ENCODE measurements around the gene RHBDL2. TPM values are rescaled to one million over a fixed set of nuclear protein-coding genes. Genes with fewer than 3 reads are reported as not detected.

The RHBDL2 gene
- total RNA-seq, 1 experiment from 2014 or later: 0.30 TPM

DNA sequence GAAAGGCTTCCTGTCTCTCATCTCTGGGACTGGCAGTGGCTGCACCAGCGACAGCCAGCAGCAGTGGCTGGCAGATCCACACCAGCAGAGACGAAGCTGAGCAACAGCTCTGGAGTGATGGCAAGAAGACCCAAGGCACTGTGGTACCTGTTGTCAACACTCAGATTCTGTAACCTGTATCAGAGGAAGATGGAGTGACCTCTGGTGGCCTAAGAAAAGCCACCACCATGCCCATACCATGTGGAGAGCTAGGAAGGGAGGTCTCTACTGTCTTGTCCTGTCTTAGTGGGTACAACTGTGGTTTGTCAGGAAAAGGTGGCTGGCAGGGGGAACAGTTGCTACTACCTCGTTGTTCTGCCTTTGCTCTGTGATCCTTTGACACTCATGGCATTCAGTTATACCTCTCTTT, 22.5 kb upstream of the RHBDL2 start:
- POLR2A ChIA-PET: interaction anchor here (0.6 to 1.5 kb wide), 3 partner anchors 10 to 107 kb away, joined by 3 to 4 read pairs (median 4); no protein-coding TSS in a partner anchor
- no peak overlapping the region for H3K4me3 Mint-ChIP-seq (ENCODE audit: unreplicated experiment)
- DNase-seq (ENCODE audit: unreplicated experiment): peak; percentile 22
- H3K27me3 Mint-ChIP-seq (ENCODE audit: insufficient read depth, unreplicated experiment): no peaks in the 10 kb centered on the region
- H3K27ac Mint-ChIP-seq (ENCODE audit: low read depth, unreplicated experiment): no peak overlapping the region
- TF ChIP-seq, protein P1, sequence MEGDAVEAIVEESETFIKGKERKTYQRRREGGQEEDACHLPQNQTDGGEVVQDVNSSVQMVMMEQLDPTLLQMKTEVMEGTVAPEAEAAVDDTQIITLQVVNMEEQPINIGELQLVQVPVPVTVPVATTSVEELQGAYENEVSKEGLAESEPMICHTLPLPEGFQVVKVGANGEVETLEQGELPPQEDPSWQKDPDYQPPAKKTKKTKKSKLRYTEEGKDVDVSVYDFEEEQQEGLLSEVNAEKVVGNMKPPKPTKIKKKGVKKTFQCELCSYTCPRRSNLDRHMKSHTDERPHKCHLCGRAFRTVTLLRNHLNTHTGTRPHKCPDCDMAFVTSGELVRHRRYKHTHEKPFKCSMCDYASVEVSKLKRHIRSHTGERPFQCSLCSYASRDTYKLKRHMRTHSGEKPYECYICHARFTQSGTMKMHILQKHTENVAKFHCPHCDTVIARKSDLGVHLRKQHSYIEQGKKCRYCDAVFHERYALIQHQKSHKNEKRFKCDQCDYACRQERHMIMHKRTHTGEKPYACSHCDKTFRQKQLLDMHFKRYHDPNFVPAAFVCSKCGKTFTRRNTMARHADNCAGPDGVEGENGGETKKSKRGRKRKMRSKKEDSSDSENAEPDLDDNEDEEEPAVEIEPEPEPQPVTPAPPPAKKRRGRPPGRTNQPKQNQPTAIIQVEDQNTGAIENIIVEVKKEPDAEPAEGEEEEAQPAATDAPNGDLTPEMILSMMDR (IDR thresholded peaks at IDR 0.05; ENCODE audit: unreplicated experiment): no peak
- no peaks in the 10 kb centered on the region for H3K9me3 Mint-ChIP-seq (ENCODE audit: unreplicated experiment)
- no TSS peak for BruUV-seq (replicated peaks)
- CTCF ChIA-PET: interaction anchor here (0.6 to 0.7 kb wide), 3 partner anchors 20 to 114 kb away, joined by 3 to 4 read pairs (median 4); no protein-coding TSS in a partner anchor
- intact Hi-C loops (cut with micrococcal nuclease): no loop called here
- peaks cover 14% of the 10 kb centered on the region for H3K4me1 Mint-ChIP-seq (ENCODE audit: insufficient read depth, unreplicated experiment)
- H3K36me3 Mint-ChIP-seq (ENCODE audit: insufficient read depth, unreplicated experiment): no peaks in the 10 kb centered on the region

DNA sequence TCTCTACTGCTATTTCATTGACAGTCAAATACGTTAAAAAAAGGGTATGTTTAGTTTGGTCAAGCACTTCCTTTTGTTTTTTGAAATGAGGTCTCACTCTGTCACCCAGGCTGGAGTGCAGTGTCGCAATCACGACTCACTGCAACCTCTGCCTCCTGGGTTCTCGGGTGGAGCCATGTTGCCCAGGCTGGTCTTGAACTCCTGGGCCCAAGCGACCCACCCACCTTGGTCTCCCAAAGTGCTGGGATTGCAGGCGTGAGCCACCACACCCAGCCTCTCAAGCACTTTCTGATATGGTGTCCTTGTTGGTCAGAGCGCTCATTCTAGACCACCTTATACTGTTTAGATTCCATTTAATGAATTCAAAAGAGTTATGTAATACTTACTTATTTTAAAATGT, 20.9 kb upstream of the RHBDL2 start:
- no peaks in the 10 kb centered on the region for H3K9me3 Mint-ChIP-seq (ENCODE audit: unreplicated experiment)
- no peak overlapping the region for H3K4me3 Mint-ChIP-seq (ENCODE audit: unreplicated experiment)
- H3K4me1 Mint-ChIP-seq (ENCODE audit: insufficient read depth, unreplicated experiment): peaks cover 18% of the 10 kb centered on the region
- TF ChIP-seq, protein P1 (IDR thresholded peaks at IDR 0.05; ENCODE audit: unreplicated experiment): no peak
- intact Hi-C loops (cut with micrococcal nuclease): no loop called here
- H3K36me3 Mint-ChIP-seq (ENCODE audit: insufficient read depth, unreplicated experiment): no peaks in the 10 kb centered on the region
- CTCF ChIA-PET: no interaction called here
- no peaks in the 10 kb centered on the region for H3K27me3 Mint-ChIP-seq (ENCODE audit: insufficient read depth, unreplicated experiment)
- no TSS peak for BruUV-seq (replicated peaks)
- POLR2A ChIA-PET: no interaction called here
- no peak overlapping the region for H3K27ac Mint-ChIP-seq (ENCODE audit: low read depth, unreplicated experiment)
- peak; percentile 41 for DNase-seq (ENCODE audit: unreplicated experiment)

DNA sequence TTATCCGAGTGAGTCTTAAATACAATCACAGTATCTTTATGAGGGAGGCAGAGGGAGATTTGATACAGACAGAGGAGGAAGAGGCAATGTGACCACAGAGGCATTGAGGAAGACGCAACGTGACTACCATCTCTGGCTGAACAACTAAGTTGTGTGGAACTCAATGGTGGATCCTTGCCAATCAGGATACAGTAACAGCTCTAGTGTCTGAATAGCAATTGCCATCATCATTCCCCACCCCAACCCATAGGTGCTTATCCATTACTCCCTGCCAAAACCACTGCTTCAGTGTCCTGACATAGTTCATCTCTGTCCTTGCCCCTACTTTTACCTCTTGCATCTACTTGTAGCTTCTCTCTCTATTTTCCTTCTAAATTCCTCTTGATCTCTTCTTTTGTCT, 20.5 kb upstream of the RHBDL2 start:
- H3K27me3 Mint-ChIP-seq (ENCODE audit: insufficient read depth, unreplicated experiment): no peaks in the 10 kb centered on the region
- POLR2A ChIA-PET: interaction anchor here (0.6 kb wide), 1 partner anchor 29 kb away, joined by 3 read pairs; the partner anchor contains the start of gene AKIRIN1
- DNase-seq (ENCODE audit: unreplicated experiment): peak; percentile 50
- no peaks in the 10 kb centered on the region for H3K36me3 Mint-ChIP-seq (ENCODE audit: insufficient read depth, unreplicated experiment)
- BruUV-seq (replicated peaks): no TSS peak
- CTCF ChIA-PET: no interaction called here
- intact Hi-C loops (cut with micrococcal nuclease): no loop called here
- H3K27ac Mint-ChIP-seq (ENCODE audit: low read depth, unreplicated experiment): no peak overlapping the region
- no peak overlapping the region for H3K4me3 Mint-ChIP-seq (ENCODE audit: unreplicated experiment)
- TF ChIP-seq, protein P1 (IDR thresholded peaks at IDR 0.05; ENCODE audit: unreplicated experiment): no peak
- H3K4me1 Mint-ChIP-seq (ENCODE audit: insufficient read depth, unreplicated experiment): peaks cover 18% of the 10 kb centered on the region
- H3K9me3 Mint-ChIP-seq (ENCODE audit: unreplicated experiment): no peaks in the 10 kb centered on the region

DNA sequence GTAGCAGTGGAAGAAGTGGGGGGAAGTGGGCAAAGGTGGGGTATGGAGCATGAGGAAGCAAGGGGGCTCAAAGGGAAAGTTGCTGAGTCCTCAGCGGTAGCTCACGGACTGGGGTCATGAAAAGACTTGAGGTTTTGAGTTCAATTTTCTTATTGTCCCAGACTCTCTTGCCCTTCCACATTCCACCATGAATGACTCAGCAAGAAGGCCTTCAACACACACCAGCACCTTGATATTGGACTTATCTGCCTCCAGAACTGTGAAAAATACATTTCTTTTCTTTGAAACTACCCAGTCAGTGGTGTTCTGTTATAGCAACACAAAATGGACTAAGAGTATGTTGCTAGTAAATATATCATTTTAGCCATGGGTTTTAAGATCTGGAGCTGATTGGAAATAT, 17.3 kb upstream of the RHBDL2 start:
- H3K27me3 Mint-ChIP-seq (ENCODE audit: insufficient read depth, unreplicated experiment): no peaks in the 10 kb centered on the region
- peak overlapping the region; percentile 35 for H3K27ac Mint-ChIP-seq (ENCODE audit: low read depth, unreplicated experiment)
- ChIA-PET CTCF (interaction anchor here (1.6 kb wide), 1 partner anchor 9 kb away, joined by 3 read pairs; no protein-coding TSS in a partner anchor), POLR2A (no interaction called here)
- no peak overlapping the region for H3K4me3 Mint-ChIP-seq (ENCODE audit: unreplicated experiment)
- TF ChIP-seq, protein P1 (IDR thresholded peaks at IDR 0.05; ENCODE audit: unreplicated experiment): no peak
- H3K4me1 Mint-ChIP-seq (ENCODE audit: insufficient read depth, unreplicated experiment): peaks cover 18% of the 10 kb centered on the region
- intact Hi-C loops (cut with micrococcal nuclease): no loop called here
- no peaks in the 10 kb centered on the region for H3K36me3 Mint-ChIP-seq (ENCODE audit: insufficient read depth, unreplicated experiment)
- no peaks in the 10 kb centered on the region for H3K9me3 Mint-ChIP-seq (ENCODE audit: unreplicated experiment)
- DNase-seq (ENCODE audit: unreplicated experiment): peak; percentile 14
- no TSS peak for BruUV-seq (replicated peaks)
